GM13976 (cell line): ENCODE measurements around the gene SRSF3.
"Not testable (repeated sequence)": the region's sequence is repeated elsewhere in the genome, so short reads cannot be mapped to it uniquely, and the experiment has no call there.

Experiments
- DNase-seq: peaks from one replicate; pipeline ENCODE4 v3.0.0; 2012; ENCODE audit warnings: low spot score
- in situ Hi-C: fragments of 300-500 bp; cut with MboI; formaldehyde crosslinking; loops from one replicate; pipeline ENCODE4 v1.12.0; 2022; ENCODE audit warnings: low sequenced_read_pairs, mixed read lengths, inconsistent platforms; ENCODE audit not compliant: unreplicated experiment
- TF ChIP-seq, protein P1 (sequence below): IDR thresholded peaks from 2 replicates; pipeline ENCODE4 v1.5.1; 2012; ENCODE audit warnings: borderline replicate concordance, mild to moderate bottlenecking; ENCODE audit not compliant: insufficient read depth; ENCODE audit errors: extremely low read depth, missing control alignments, control extremely low read depth

SRSF3 gene

DNA sequence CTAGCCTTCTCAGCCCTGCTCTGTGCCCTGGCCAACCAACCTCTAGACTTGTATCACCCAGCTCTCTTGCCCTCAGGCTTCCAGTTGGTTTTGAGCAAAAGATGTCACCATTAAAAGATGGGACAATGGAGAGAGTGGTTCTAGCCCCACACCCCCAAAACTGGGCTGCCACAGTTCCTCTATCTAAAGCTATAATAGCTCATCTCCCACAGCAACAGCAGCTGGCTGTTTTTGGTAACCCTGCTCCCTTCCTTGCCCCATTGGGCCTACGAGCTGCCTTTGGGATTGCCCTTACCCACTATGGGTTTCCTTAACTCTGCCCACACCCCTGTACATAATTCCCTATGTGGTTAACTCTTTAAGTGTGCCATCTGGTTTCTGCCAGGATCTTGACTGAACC lies 7.6 kb upstream of the SRSF3 start:
- in situ Hi-C loops, result no loop called here
- no peak for DNase-seq
- TF ChIP-seq, protein P1, sequence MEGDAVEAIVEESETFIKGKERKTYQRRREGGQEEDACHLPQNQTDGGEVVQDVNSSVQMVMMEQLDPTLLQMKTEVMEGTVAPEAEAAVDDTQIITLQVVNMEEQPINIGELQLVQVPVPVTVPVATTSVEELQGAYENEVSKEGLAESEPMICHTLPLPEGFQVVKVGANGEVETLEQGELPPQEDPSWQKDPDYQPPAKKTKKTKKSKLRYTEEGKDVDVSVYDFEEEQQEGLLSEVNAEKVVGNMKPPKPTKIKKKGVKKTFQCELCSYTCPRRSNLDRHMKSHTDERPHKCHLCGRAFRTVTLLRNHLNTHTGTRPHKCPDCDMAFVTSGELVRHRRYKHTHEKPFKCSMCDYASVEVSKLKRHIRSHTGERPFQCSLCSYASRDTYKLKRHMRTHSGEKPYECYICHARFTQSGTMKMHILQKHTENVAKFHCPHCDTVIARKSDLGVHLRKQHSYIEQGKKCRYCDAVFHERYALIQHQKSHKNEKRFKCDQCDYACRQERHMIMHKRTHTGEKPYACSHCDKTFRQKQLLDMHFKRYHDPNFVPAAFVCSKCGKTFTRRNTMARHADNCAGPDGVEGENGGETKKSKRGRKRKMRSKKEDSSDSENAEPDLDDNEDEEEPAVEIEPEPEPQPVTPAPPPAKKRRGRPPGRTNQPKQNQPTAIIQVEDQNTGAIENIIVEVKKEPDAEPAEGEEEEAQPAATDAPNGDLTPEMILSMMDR, result no peak

DNA sequence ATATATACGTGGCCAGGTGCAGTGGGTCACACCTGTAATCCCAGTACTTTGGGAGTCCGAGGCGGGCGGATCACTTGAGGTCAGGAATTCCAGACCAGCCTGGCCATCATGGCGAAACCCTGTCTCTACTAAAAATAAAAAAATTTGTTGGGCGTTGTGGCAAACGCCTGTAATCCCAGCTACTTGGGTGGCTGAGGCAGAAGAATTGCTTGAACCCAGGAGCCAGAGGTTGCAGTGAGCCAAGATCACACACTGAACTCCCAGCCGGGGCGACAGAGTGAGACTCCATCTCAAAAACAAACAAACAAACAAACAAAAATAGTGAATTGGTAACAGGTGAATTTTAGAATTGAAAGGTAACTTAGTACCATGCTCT lies 5.1 kb upstream of the SRSF3 start:
- in situ Hi-C loops, DNase-seq: not testable (repeated sequence)

DNA sequence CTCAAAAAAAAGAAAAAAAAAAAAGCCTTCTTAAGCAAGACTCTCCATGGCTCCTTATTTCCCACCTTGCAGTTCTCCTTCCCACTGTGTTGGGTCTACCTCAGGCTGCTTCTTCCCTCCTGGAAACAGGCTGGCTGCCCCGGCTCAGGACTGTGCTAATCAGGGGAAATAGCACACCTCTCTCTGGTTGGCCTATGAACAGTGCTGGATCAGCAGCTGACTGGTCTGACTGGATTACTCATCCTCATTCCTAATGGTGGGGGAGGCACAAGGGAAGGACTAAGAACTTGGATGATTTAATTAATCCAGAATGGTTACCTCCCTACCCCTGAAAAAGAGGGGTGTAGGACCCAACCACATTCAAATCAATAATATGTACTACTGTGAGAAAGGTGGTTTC lies 3.9 kb upstream of the SRSF3 start:
- DNase-seq, result no peak
- in situ Hi-C loops, result no loop called here
- TF ChIP-seq, protein P1, result no peak

DNA sequence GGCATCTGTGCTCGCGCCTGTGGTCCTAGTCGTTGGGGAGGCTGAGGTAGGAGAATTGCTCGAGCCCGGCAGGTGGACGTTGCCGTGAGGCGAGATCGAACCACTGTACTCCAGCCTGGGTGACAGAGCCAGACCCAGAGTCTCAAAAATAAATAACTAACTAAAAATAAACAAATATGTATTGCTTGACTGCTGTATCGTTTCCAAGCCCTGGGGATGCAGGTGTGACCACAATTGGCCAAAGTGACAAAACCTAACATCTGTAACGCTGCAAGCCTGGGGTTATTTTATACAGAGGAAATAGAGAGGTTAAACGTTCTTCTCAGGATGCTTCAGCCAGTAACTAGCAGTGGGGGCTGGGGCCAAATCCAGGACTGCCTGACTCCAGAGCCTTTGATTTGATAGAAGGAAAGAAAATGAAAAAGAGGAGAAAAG lies 1.9 kb upstream of the SRSF3 start:
- in situ Hi-C loops, result no loop called here
- DNase-seq, result peak; percentile 54
- TF ChIP-seq, protein P1, result no peak

DNA sequence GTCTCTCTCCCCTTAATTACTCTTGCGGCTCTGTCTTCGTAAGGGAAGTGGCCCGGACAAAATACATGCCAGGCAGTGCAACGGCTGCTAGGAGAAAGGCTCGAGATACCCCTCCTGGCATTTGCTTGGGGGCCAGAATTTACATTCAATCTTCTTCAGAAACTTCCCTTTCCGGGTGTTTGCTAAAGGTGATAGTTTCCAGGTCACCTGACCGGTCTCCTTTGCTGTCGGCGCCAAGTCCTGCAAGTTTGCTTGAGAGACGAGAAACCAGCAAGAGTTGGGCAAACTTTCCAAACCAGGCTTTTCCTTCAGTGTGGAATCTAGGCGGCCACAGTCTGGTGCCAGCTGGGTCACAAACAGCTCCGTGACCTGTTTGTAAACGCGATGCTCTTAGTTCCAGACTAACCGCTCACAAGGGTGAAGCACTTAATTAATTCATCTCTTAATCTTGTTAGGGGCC lies 563 bp upstream of the SRSF3 start:
- DNase-seq, result peak; percentile 63
- TF ChIP-seq, protein P1, result no peak

DNA sequence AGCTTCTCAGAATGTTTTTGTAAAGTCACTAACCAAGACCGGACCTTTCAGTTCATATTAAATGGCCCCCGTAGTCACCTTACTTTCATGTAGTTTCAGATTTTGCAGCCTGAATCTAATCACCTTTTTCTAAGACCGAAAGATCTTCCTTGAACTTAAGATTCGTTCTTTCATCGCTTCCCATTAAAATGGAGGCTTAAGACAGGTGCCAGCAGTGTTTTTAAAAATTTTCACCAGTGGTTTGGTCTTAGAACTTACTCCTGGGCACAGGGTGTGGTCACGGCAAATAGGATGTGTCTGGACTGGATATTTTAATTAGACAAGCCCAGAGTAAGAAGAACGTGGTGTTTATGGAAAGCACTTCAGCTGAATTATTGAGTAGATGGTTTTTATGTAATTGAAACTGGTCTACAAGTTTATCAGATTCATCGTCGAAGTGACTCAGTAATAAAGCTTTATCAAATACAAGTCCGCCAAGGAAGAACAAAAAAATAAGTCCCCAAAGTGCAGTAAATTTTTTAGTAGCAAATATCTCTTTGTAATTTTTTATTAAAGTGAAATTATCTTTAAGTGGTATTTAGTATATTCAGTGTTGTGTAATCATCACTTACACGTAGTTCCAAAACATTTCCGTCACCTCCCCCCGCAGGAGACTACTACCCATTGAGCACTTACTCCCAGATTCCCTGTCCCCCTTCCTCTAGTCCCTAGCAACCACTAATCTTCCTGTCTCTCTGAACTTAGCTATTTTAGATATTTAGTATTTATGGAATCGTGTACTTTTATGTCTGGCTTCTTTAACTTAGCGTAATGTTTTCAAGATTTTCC lies 868 bp downstream of the SRSF3 start:
- in situ Hi-C loops, result no loop called here
- TF ChIP-seq, protein P1, result no peak
- DNase-seq, result no peak

More for the DNA sequence above, 563 bp upstream of the SRSF3 start:
- in situ Hi-C loops, result no loop called here

DNA sequence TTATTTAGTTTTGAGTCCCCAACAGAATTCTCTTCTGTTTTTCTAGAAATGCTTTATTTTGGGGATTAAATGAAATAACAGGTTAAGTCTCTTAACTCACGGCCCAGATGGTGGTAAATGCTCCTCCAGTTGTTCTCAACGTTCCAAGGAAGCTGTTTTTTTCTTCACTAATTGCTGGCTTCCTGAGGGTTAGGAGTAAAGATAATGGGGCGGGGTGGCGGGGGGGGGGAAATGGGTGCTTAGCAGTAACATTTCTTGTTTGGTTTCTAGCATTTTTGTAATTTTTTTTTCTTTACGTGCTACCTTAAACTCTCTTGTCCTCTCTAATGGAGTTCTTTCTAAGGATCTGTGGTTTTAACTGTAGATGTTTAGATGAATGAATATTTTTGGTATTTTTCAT lies 2.2 kb downstream of the SRSF3 start:
- no peak for DNase-seq
- TF ChIP-seq, protein P1, result no peak
- in situ Hi-C loops, result no loop called here
